HepG2 (cell line): Measurements from ENCODE around the gene PTTG1. TPM values are rescaled to one million over a fixed set of nuclear protein-coding genes. Genes with fewer than 3 reads are reported as not detected.

Source experiments
- ATAC-seq: fragments of 200-7000 bp; cut with Tn5 transposase; 3 replicates; pipeline ENCODE4 v1.9.1; 2020; ENCODE audit warnings: mild to moderate bottlenecking, moderate library complexity
- BruUV-seq: library from RNA; stranded (reverse); fragments of 400-500 nt; replicated peaks from 2 replicates; lab custom pipeline; 2021; lab: Mats Ljungman, UMichigan
- CTCF ChIA-PET: fragments of 300-600 bp; formaldehyde crosslinking; extraction: SDS; loops from one replicate; lab custom pipeline; 2021; ENCODE audit warnings: low total read pairs, inconsistent platforms, low intra/inter-chr PET ratio; lab: Yijun Ruan, JAX
- POLR2A ChIA-PET: fragments of 350-600 bp; sonication (Branson Sonifier 250); formaldehyde crosslinking; loops from one replicate; lab custom pipeline; 2020; ENCODE audit warnings: antibody characterized with exemption, inconsistent platforms; lab: Yijun Ruan, JAX
- DNase-seq: peaks from one replicate; pipeline ENCODE4 v3.0.0-alpha.2; 2015; ENCODE audit warnings: low spot score
- FAIRE-seq: peaks from 3 replicates; lab custom pipeline; 2011; peaks lifted over from hg19 to GRCh38; lab: Jason Lieb, UNC
- H2AFZ ChIP-seq: one replicate; pipeline ENCODE4 v1.6.1; 2011; ENCODE audit warnings: low read length, inconsistent platforms
- H3K27ac ChIP-seq: fragments of 300-600 bp; 3 replicates; pipeline ENCODE4 v1.8.0; 2011; ENCODE audit warnings: mixed run types, mild to moderate bottlenecking, mixed read lengths, low read length, inconsistent platforms; ENCODE audit not compliant: insufficient read depth; ENCODE audit errors: extremely low read length
- H3K27me3 ChIP-seq, 2 experiments: fragments of 200-600 bp in 1 of 2; 2 replicates in 1 of 2; 3 replicates in 1 of 2; pipeline versions ENCODE4 v1.6.0 to v1.8.0; 2011; ENCODE audit warnings: low read length in 2 of 2, mild to moderate bottlenecking in 2 of 2, moderate library complexity in 2 of 2, inconsistent platforms in 1 of 2; ENCODE audit not compliant: insufficient read depth in 2 of 2, control insufficient read depth in 1 of 2
- H3K36me3 ChIP-seq, 2 experiments: fragments of 200-600 bp in 1 of 2; replicated peaks in 1 of 2; 2 replicates in 1 of 2; 3 replicates in 1 of 2; pipeline versions ENCODE4 v1.5.1 to v1.8.0; 2011; ENCODE audit warnings: low read length in 2 of 2, inconsistent platforms in 1 of 2; ENCODE audit not compliant: insufficient read depth in 2 of 2, control insufficient read depth in 1 of 2
- H3K4me1 ChIP-seq: 2 replicates; pipeline ENCODE4 v1.5.1; 2012; ENCODE audit warnings: low read length, inconsistent platforms; ENCODE audit not compliant: insufficient read depth
- H3K4me2 ChIP-seq: 2 replicates; pipeline ENCODE4 v1.6.0; 2011; ENCODE audit warnings: low read depth, low read length, inconsistent platforms
- H3K4me3 ChIP-seq, 3 experiments: fragments of 200-600 bp in 1 of 3; sonication (generic), shearing (Covaris generic) in 1 of 3; replicated peaks in 1 of 3; 2 replicates each; pipeline ENCODE4 v1.5.1; 2011 to 2016; ENCODE audit warnings: low read length in 3 of 3, inconsistent platforms in 2 of 3, low read depth in 2 of 3, mild to moderate bottlenecking in 2 of 3, control low read depth in 1 of 3, mixed read lengths in 1 of 3; ENCODE audit not compliant: insufficient read depth in 1 of 3
- H3K79me2 ChIP-seq: one replicate; pipeline ENCODE4 v1.6.1; 2011; ENCODE audit warnings: low read length, inconsistent platforms; ENCODE audit not compliant: insufficient read depth
- H3K9ac ChIP-seq: 2 replicates; pipeline ENCODE4 v1.6.0; 2011; ENCODE audit warnings: mild to moderate bottlenecking, low read depth, low read length, inconsistent platforms; ENCODE audit not compliant: insufficient read depth
- H3K9me3 ChIP-seq: 2 replicates; pipeline ENCODE4 v1.5.1; 2012; ENCODE audit warnings: mild to moderate bottlenecking, low read length
- H4K20me1 ChIP-seq: 2 replicates; pipeline ENCODE4 v1.6.0; 2011; ENCODE audit warnings: inconsistent platforms, mild to moderate bottlenecking, low read length, moderate library complexity; ENCODE audit not compliant: insufficient read depth
- ARHGAP35 ChIP-seq: sonication (generic); formaldehyde crosslinking; IDR thresholded peaks from 2 replicates; pipeline ENCODE4 v1.9.0; 2022; ENCODE audit warnings: mild to moderate bottlenecking, inconsistent platforms, moderate library complexity, missing genetic modification reagents, borderline replicate concordance
- CBX5 ChIP-seq: sonication (generic); formaldehyde crosslinking; IDR thresholded peaks from 2 replicates; pipeline ENCODE4 v1.4.0; 2020; ENCODE audit warnings: missing genetic modification reagents, borderline replicate concordance
- ELF3 ChIP-seq: IDR thresholded peaks from 2 replicates; pipeline ENCODE4 v1.6.1; 2016; ENCODE audit warnings: missing genetic modification reagents, missing compliant biosample characterization
- GATAD1 ChIP-seq: IDR thresholded peaks from 2 replicates; pipeline ENCODE4 v1.6.1; 2016; ENCODE audit warnings: missing genetic modification reagents, missing compliant biosample characterization
- HNRNPUL1 ChIP-seq: fragments of 200-400 bp; formaldehyde crosslinking; IDR thresholded peaks from 2 replicates; pipeline ENCODE4 v1.6.1; 2017; ENCODE audit warnings: low read depth, mild to moderate bottlenecking, low read length, moderate library complexity
- MED13 ChIP-seq: sonication (generic); formaldehyde crosslinking; IDR thresholded peaks from 2 replicates; pipeline ENCODE4 v1.5.0; 2020; ENCODE audit warnings: missing genetic modification reagents
- MIER3 ChIP-seq: IDR thresholded peaks from 2 replicates; pipeline ENCODE4 v1.6.1; 2016; ENCODE audit warnings: missing compliant biosample characterization, borderline replicate concordance
- MLLT10 ChIP-seq: sonication (generic); formaldehyde crosslinking; IDR thresholded peaks from 2 replicates; pipeline ENCODE4 v1.4.0; 2020; ENCODE audit warnings: missing genetic modification reagents
- PHB2 ChIP-seq: fragments of 450-650 bp; IDR thresholded peaks from 2 replicates; pipeline ENCODE4 v1.6.1; 2018; ENCODE audit not compliant: partially characterized antibody
- SMARCC2 ChIP-seq: fragments of 450-650 bp; IDR thresholded peaks from 2 replicates; pipeline ENCODE4 v1.6.1; 2017; ENCODE audit warnings: antibody characterized with exemption, mild to moderate bottlenecking
- ZFP37 ChIP-seq: sonication (generic); formaldehyde crosslinking; IDR thresholded peaks from 2 replicates; pipeline ENCODE4 v1.4.0; 2020; ENCODE audit warnings: missing genetic modification reagents, borderline replicate concordance
- ZNF20 ChIP-seq: sonication (generic); formaldehyde crosslinking; IDR thresholded peaks from 2 replicates; pipeline ENCODE4 v1.4.0; 2020; ENCODE audit warnings: mild to moderate bottlenecking, moderate library complexity, missing genetic modification reagents
- in situ Hi-C: cut with HindIII; loops from 2 replicates; pipeline ENCODE4 v1.10.0; 2017; ENCODE audit warnings: low pct_unique_long_range_greater_than_20kb; ENCODE audit not compliant: extremely low pct_ligation_motif_present
- intact Hi-C: fragments of 100-400 bp; cut with micrococcal nuclease; formaldehyde crosslinking; loops from one replicate; pipeline ENCODE4 v1.10.0; 2022; ENCODE audit not compliant: unreplicated experiment
- polyA plus RNA-seq, 8 experiments: library from polyadenylated mRNA; depleted of rRNA in 3 of 8; stranded (reverse) in 7 of 8; unstranded in 1 of 8; fragments of >200 nt; fragmentation: Illumina TruSeq in 4 of 8; extraction: Trizol in 4 of 8; gene quantifications; 2 replicates each; pipeline versions ENCODE4 v1.2.1 to v1.2.3, GENCODE V29; 2011 to 2016; ENCODE audit warnings: low read depth in 4 of 8, missing spikeins in 1 of 8, mixed read lengths in 1 of 8; ENCODE audit not compliant: insufficient read depth in 1 of 8
- total RNA-seq, 5 experiments: library from RNA; depleted of rRNA; stranded (reverse); fragments of >200 nt; fragmentation: Illumina TruSeq; extraction: Trizol; gene quantifications; 2 replicates each; pipeline ENCODE4 v1.2.3, GENCODE V29; 2016; ENCODE audit warnings: low read depth in 1 of 5
- TF ChIP-seq, protein P1 (sequence below): IDR thresholded peaks from 2 replicates; pipeline ENCODE4 v1.6.1; 2016; ENCODE audit warnings: low read depth, missing genetic modification reagents, missing compliant biosample characterization
- TF ChIP-seq, protein P2 (sequence below): sonication (generic); formaldehyde crosslinking; IDR thresholded peaks from 2 replicates; pipeline ENCODE4 v1.4.0; 2020; ENCODE audit warnings: missing genetic modification reagents
- TF ChIP-seq, protein P3 (sequence below): sonication (generic); formaldehyde crosslinking; IDR thresholded peaks from 2 replicates; pipeline ENCODE4 v1.4.0; 2020; ENCODE audit warnings: mild to moderate bottlenecking, missing genetic modification reagents

The PTTG1 gene
- total and polyA plus RNA-seq, 2 of the 13 experiments (the other 11 are each of a cell fraction or from before 2014, with no cell fraction given): 102 to 161 TPM

DNA sequence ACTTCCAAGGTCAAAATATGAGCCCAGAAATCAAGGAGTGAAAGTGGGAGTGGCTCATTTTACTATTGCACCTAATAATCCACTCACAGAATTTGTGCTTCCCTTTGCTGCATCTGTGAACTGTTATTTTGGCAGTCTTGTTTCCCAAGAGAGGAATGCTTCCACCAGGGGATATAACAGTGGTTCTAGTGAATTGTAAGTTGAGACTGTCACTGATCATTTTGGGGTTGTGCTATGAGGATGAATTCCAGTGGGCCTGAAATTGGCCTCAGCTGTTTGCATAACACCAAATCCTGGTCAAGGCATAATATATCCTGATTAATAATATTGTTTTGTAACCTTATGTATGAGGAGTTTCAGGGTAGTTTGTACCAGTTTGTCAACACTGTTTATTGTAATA is 36.2 kb upstream of the PTTG1 start:
- H2AFZ ChIP-seq: no peak overlapping the region
- no peaks in the 10 kb centered on the region for H3K36me3 ChIP-seq
- FAIRE-seq: no peak
- no TSS peak for BruUV-seq
- no peaks in the 10 kb centered on the region; the same call in 1 of the 2 replicates for H3K9me3 ChIP-seq
- ChIA-PET CTCF (no interaction called here), POLR2A (no interaction called here)
- no peak overlapping the region for H3K4me2 ChIP-seq
- no peaks in the 10 kb centered on the region for H3K4me1 ChIP-seq
- in situ Hi-C loops (no loop called here), intact Hi-C loops (no loop called here)
- no peaks in the 10 kb centered on the region for H3K79me2 ChIP-seq
- no peak for TF ChIP-seq ARHGAP35 (CRISPR knock-in tag)
- TF ChIP-seq HNRNPUL1: no peak
- no peak for TF ChIP-seq PHB2
- no peak for TF ChIP-seq ZFP37 (CRISPR knock-in tag)
- no peak for TF ChIP-seq SMARCC2
- no peak for TF ChIP-seq ELF3 (CRISPR knock-in tag)
- no peak for TF ChIP-seq MLLT10
- TF ChIP-seq MIER3: no peak
- TF ChIP-seq, protein P1, sequence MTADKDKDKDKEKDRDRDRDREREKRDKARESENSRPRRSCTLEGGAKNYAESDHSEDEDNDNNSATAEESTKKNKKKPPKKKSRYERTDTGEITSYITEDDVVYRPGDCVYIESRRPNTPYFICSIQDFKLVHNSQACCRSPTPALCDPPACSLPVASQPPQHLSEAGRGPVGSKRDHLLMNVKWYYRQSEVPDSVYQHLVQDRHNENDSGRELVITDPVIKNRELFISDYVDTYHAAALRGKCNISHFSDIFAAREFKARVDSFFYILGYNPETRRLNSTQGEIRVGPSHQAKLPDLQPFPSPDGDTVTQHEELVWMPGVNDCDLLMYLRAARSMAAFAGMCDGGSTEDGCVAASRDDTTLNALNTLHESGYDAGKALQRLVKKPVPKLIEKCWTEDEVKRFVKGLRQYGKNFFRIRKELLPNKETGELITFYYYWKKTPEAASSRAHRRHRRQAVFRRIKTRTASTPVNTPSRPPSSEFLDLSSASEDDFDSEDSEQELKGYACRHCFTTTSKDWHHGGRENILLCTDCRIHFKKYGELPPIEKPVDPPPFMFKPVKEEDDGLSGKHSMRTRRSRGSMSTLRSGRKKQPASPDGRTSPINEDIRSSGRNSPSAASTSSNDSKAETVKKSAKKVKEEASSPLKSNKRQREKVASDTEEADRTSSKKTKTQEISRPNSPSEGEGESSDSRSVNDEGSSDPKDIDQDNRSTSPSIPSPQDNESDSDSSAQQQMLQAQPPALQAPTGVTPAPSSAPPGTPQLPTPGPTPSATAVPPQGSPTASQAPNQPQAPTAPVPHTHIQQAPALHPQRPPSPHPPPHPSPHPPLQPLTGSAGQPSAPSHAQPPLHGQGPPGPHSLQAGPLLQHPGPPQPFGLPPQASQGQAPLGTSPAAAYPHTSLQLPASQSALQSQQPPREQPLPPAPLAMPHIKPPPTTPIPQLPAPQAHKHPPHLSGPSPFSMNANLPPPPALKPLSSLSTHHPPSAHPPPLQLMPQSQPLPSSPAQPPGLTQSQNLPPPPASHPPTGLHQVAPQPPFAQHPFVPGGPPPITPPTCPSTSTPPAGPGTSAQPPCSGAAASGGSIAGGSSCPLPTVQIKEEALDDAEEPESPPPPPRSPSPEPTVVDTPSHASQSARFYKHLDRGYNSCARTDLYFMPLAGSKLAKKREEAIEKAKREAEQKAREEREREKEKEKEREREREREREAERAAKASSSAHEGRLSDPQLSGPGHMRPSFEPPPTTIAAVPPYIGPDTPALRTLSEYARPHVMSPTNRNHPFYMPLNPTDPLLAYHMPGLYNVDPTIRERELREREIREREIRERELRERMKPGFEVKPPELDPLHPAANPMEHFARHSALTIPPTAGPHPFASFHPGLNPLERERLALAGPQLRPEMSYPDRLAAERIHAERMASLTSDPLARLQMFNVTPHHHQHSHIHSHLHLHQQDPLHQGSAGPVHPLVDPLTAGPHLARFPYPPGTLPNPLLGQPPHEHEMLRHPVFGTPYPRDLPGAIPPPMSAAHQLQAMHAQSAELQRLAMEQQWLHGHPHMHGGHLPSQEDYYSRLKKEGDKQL (CRISPR knock-in tag): no peak
- TF ChIP-seq, protein P2, sequence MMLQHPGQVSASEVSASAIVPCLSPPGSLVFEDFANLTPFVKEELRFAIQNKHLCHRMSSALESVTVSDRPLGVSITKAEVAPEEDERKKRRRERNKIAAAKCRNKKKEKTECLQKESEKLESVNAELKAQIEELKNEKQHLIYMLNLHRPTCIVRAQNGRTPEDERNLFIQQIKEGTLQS (CRISPR knock-in tag): no peak
- TF ChIP-seq MED13 (CRISPR knock-in tag): no peak
- TF ChIP-seq, protein P3, sequence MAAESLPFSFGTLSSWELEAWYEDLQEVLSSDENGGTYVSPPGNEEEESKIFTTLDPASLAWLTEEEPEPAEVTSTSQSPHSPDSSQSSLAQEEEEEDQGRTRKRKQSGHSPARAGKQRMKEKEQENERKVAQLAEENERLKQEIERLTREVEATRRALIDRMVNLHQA (CRISPR knock-in tag): no peak
- TF ChIP-seq ZNF20 (CRISPR knock-in tag): no peak
- TF ChIP-seq CBX5 (CRISPR knock-in tag): no peak
- no peak for TF ChIP-seq GATAD1 (CRISPR knock-in tag)
- ATAC-seq: no peak
- H3K4me3 ChIP-seq: no peak overlapping the region
- DNase-seq: no peak
- H3K9ac ChIP-seq: no peak overlapping the region
- H4K20me1 ChIP-seq: no peaks in the 10 kb centered on the region
- H3K27me3 ChIP-seq: no peaks in the 10 kb centered on the region
- no peak overlapping the region for H3K27ac ChIP-seq
